Pulmonary artery endothelial cell (primary cell): Measurements from ENCODE around the gene PDZD8. TPM values are rescaled to one million over a fixed set of nuclear protein-coding genes. Genes with fewer than 3 reads are reported as not detected.

Source experiments
- total RNA-seq: library from RNA; depleted of rRNA; stranded (reverse); fragments of >200 nt; gene quantifications from 2 replicates; pipeline ENCODE4 v1.2.3, GENCODE V29; 2014

Gene PDZD8
- total RNA-seq, 1 donor from 2014 or later = 13.5 TPM

Other genes with a start within 250 kb of the PDZD8 start
- gene VAX1, start 237.2 kb downstream of the PDZD8 start, total RNA-seq = not detected in 2 replicates
- gene KCNK18, start 178.0 kb downstream of the PDZD8 start, total RNA-seq = not detected in 2 replicates
- gene SLC18A2, start 134.3 kb downstream of the PDZD8 start, total RNA-seq = 0.04 TPM in 1 of 2 replicates, not detected in the other
- gene EMX2, start 167.3 kb upstream of the PDZD8 start, total RNA-seq = not detected in 2 replicates